ENCODE results near the gene AGFG1.

Gene AGFG1

GRCh38 chr2:227610123-227610522 lies 138.2 kb downstream of the AGFG1 start:
- no peak for DNase-seq
